Activated CD4-positive, alpha-beta T cell treated with anti-CD3 and anti-CD28 coated beads, Interleukin-2, amount 50 U/mL, for 24 hours (primary cell): ENCODE measurements around the gene CAPN6.

Source experiments
- DNase-seq, 2 donors: peaks; one replicate each; pipeline ENCODE4 v3.0.0-alpha.2; 2020; ENCODE audit warnings: low read depth in 1 of 2, low spot score in 1 of 2

The CAPN6 gene

DNA sequence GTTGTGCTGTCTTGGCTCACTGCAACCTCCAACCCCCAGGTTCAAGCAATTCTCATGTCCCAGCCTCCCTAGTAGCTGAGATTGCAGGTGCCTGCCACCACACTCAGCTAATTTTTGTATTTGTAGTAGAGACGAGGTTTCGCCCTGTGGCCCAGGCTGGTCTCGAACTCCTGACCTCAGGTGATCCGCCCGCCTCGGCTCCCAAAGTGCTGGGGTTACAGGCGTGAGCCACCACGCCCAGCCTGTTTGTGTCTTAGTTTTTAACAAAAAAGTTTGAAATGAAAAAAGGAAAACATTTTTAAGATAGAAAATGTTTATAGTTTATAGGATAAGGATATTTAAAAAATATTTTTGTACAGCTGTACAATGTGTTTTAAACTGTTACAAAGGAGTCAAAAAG is 62.4 kb downstream of the CAPN6 start:
- DNase-seq = no peak

DNA sequence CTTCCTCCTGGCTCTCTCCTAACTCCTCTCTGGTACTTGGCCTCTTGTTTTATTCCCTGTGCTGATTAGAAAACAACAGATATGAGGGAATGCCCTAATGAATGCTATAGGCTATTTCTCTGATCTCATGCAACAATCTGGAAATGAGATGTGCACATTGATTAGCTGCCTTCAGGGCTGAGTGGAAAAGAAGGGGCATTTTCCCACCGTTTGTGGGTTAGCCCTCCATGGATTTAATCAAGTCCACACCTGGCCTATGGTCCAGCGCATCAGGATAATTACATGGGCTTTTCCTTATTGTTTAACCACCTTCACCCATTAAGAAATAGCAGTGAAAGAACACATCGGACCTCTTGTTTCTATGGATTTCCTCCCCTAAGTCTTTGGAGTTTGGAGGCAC is 70.0 kb downstream of the CAPN6 start:
- DNase-seq = no peak

DNA sequence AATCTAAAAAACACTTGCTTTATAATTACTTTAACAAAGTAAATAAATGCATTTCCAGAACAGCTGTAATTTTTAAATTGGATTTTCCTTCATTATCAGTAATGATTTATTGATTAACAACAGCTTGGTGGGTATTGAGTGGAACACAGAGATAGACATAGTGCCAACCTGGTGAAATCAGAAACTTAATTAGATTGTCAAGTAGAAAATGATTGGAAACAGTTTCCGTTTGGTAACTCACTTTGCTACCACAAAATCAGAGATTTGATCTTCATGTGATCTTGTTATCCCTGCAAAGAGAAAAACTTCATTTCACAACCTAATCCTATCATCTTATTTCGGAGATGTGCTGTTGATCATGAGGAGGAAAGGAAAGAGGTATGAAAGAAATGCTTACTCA is 70.8 kb downstream of the CAPN6 start:
- no peak for DNase-seq
